C4-2B (cell line): ENCODE results near the gene LDB3.

Experiments used
- ZFX ChIP-seq: fragments of 450-650 bp; IDR thresholded peaks from 2 replicates; pipeline ENCODE4 v1.6.1; 2017
- TF ChIP-seq, protein P1 (sequence below): fragments of 450-650 bp; conservative IDR thresholded peaks from 2 replicates; pipeline ENCODE4 v1.5.1; 2017; ENCODE audit warnings: mild to moderate bottlenecking

DNA sequence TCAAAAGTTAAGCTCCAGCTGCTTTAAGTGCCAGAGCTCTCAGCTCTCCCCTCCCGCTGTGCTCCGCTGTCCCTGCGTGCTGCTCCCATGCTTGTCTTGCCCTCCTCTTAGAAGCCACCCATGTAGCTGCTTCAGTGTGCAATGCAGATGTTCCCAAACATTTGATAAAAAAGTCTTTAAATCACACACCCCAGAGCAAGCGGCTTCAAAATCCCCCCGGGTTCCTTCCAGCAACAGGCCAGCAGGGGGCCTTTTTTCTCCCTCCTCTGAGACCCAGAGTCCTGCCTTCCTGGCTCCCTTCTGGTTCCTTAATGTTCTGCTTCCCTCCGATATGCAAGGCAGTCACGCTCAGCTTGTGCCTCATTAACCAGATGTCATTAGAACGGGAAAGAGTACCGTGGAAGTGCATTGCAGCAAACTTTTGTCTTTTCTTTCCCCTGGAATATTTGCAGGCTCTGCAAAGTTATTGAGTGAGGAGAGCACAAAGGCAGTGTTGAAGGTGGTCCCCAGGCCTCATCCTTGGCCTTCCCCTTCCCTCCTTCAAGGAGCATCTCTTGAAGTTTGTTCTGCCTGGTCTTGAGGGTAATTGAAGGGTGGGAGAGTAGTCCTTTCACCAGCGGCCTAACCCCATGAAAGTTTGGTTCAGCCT is 25.5 kb downstream of the LDB3 start:
- TF ChIP-seq, protein P1, sequence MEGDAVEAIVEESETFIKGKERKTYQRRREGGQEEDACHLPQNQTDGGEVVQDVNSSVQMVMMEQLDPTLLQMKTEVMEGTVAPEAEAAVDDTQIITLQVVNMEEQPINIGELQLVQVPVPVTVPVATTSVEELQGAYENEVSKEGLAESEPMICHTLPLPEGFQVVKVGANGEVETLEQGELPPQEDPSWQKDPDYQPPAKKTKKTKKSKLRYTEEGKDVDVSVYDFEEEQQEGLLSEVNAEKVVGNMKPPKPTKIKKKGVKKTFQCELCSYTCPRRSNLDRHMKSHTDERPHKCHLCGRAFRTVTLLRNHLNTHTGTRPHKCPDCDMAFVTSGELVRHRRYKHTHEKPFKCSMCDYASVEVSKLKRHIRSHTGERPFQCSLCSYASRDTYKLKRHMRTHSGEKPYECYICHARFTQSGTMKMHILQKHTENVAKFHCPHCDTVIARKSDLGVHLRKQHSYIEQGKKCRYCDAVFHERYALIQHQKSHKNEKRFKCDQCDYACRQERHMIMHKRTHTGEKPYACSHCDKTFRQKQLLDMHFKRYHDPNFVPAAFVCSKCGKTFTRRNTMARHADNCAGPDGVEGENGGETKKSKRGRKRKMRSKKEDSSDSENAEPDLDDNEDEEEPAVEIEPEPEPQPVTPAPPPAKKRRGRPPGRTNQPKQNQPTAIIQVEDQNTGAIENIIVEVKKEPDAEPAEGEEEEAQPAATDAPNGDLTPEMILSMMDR, result peak; percentile 54
- no peak for TF ChIP-seq ZFX
